UCSD-AML1 (cell line): ENCODE data around the gene MX2.

Source experiments
- DNase-seq: peaks from one replicate; lab custom pipeline; 2025; ENCODE audit not compliant: unreplicated experiment; lab: John Stamatoyannopoulos, UW

MX2 gene

GRCh38 chr21:41433566-41433965, 71.7 kb downstream of the MX2 start:
- no peak for DNase-seq

GRCh38 chr21:41435706-41436105, 73.9 kb downstream of the MX2 start:
- no peak for DNase-seq

- no peak for DNase-seq
Observed at GRCh38 chr21:41437729-41438128, 75.9 kb downstream of the MX2 start.

- DNase-seq: no peak
Observed at GRCh38 chr21:41438425-41439113, 76.7 kb downstream of the MX2 start.

GRCh38 chr21:41439248-41439647, 77.4 kb downstream of the MX2 start:
- no peak for DNase-seq

GRCh38 chr21:41441546-41441945, 79.7 kb downstream of the MX2 start:
- DNase-seq: no peak

GRCh38 chr21:41442481-41443186, 80.8 kb downstream of the MX2 start:
- no peak for DNase-seq

- DNase-seq: no peak
Observed at GRCh38 chr21:41443562-41443961, 81.7 kb downstream of the MX2 start.

- DNase-seq: no peak
Observed at GRCh38 chr21:41444703-41445464, 83.1 kb downstream of the MX2 start.

GRCh38 chr21:41445465-41445862, 83.6 kb downstream of the MX2 start:
- DNase-seq: no peak

GRCh38 chr21:41446586-41446985, 84.8 kb downstream of the MX2 start:
- no peak for DNase-seq

GRCh38 chr21:41447356-41447755, 85.5 kb downstream of the MX2 start:
- DNase-seq: no peak

- DNase-seq: no peak
Observed at GRCh38 chr21:41449613-41450012, 87.8 kb downstream of the MX2 start.

GRCh38 chr21:41451753-41452676, 90.2 kb downstream of the MX2 start:
- no peak for DNase-seq

GRCh38 chr21:41453198-41453597, 91.4 kb downstream of the MX2 start:
- no peak for DNase-seq

- DNase-seq: no peak
Observed at GRCh38 chr21:41453761-41454160, 91.9 kb downstream of the MX2 start.

GRCh38 chr21:41458121-41458520, 96.3 kb downstream of the MX2 start:
- DNase-seq: no peak

GRCh38 chr21:41458559-41458958, 96.7 kb downstream of the MX2 start:
- DNase-seq: no peak
